SK-N-SH treated with all-trans-retinoic acid at 6 μM for 48 hours (cell line): ENCODE data around the gene SMIM29.

ENCODE experiments used
- ATAC-seq: fragments of 200-7000 bp; cut with Tn5 transposase; 3 replicates; pipeline ENCODE4 v1.9.1; 2020; ENCODE audit warnings: mild to moderate bottlenecking, moderate library complexity
- ARNTL ChIP-seq: fragments of 450-650 bp; formaldehyde crosslinking; IDR thresholded peaks from 2 replicates; pipeline ENCODE4 v1.5.0; 2020; ENCODE audit warnings: low read depth, mild to moderate bottlenecking, moderate library complexity, borderline replicate concordance
- BACH2 ChIP-seq: fragments of 250-450 bp; sonication (Bioruptor Pico); IDR thresholded peaks from 2 replicates; pipeline ENCODE4 v1.9.0; 2021; ENCODE audit warnings: mild to moderate bottlenecking, borderline replicate concordance
- CREB5 ChIP-seq: fragments of 250-450 bp; sonication (Bioruptor Pico); IDR thresholded peaks from 2 replicates; pipeline ENCODE4 v1.5.1; 2020; ENCODE audit warnings: low read depth, mild to moderate bottlenecking, moderate library complexity
- CSDC2 ChIP-seq: fragments of 250-450 bp; sonication (Bioruptor Pico); IDR thresholded peaks from 2 replicates; pipeline ENCODE4 v1.5.0; 2020; ENCODE audit warnings: mild to moderate bottlenecking, moderate library complexity
- CSRNP3 ChIP-seq: fragments of 250-450 bp; sonication (Bioruptor Pico); IDR thresholded peaks from 2 replicates; pipeline ENCODE4 v1.5.1; 2021; ENCODE audit warnings: mild to moderate bottlenecking, moderate library complexity
- ESRRG ChIP-seq: fragments of 250-450 bp; sonication (Bioruptor Pico); IDR thresholded peaks from 2 replicates; pipeline ENCODE4 v1.6.1; 2021; ENCODE audit warnings: mild to moderate bottlenecking
- GLIS3 ChIP-seq: fragments of 250-450 bp; sonication (Bioruptor Pico); IDR thresholded peaks from 2 replicates; pipeline ENCODE4 v1.5.0; 2020; ENCODE audit warnings: mild to moderate bottlenecking, moderate library complexity
- ISL1 ChIP-seq: fragments of 250-450 bp; sonication (Bioruptor Pico); IDR thresholded peaks from 2 replicates; pipeline ENCODE4 v2.1.2; 2022; ENCODE audit warnings: mild to moderate bottlenecking, moderate library complexity
- OSR1 ChIP-seq: fragments of 250-450 bp; sonication (Bioruptor Pico); IDR thresholded peaks from 2 replicates; pipeline ENCODE4 v1.8.0; 2022; ENCODE audit warnings: moderate library complexity, mild to moderate bottlenecking, inconsistent platforms
- POU6F1 ChIP-seq: fragments of 250-450 bp; sonication (Bioruptor Pico); IDR thresholded peaks from 2 replicates; pipeline ENCODE4 v1.8.0; 2021; ENCODE audit warnings: low read depth, mild to moderate bottlenecking, moderate library complexity, borderline replicate concordance
- PPARA ChIP-seq: fragments of 250-450 bp; sonication (Bioruptor Pico); IDR thresholded peaks from 2 replicates; pipeline ENCODE4 v1.5.0; 2020; ENCODE audit warnings: mild to moderate bottlenecking, borderline replicate concordance
- RARB ChIP-seq: fragments of 250-450 bp; sonication (Bioruptor Pico); IDR thresholded peaks from 2 replicates; pipeline ENCODE4 v1.8.0; 2021; ENCODE audit warnings: mild to moderate bottlenecking, moderate library complexity
- SNAI2 ChIP-seq: fragments of 250-450 bp; sonication (Bioruptor Pico); IDR thresholded peaks from 2 replicates; pipeline ENCODE4 v1.5.0; 2020; ENCODE audit warnings: mild to moderate bottlenecking, moderate library complexity
- TCF4 ChIP-seq: fragments of 250-450 bp; sonication (Bioruptor Pico); IDR thresholded peaks from 2 replicates; pipeline ENCODE4 v1.8.0; 2021; ENCODE audit warnings: mild to moderate bottlenecking, moderate library complexity, borderline replicate concordance
- TOX ChIP-seq: fragments of 250-450 bp; sonication (Bioruptor Pico); IDR thresholded peaks from 2 replicates; pipeline ENCODE4 v1.8.0; 2021; ENCODE audit warnings: mild to moderate bottlenecking, moderate library complexity, borderline replicate concordance
- TSHZ2 ChIP-seq: fragments of 250-450 bp; sonication (Bioruptor Pico); IDR thresholded peaks from 2 replicates; pipeline ENCODE4 v1.5.0; 2020; ENCODE audit warnings: mild to moderate bottlenecking, moderate library complexity
- ZC3H10 ChIP-seq: fragments of 250-450 bp; sonication (Bioruptor Pico); IDR thresholded peaks from 2 replicates; pipeline ENCODE4 v1.5.1; 2021; ENCODE audit warnings: mild to moderate bottlenecking, moderate library complexity
- ZFP3 ChIP-seq: fragments of 250-450 bp; sonication (Bioruptor Pico); IDR thresholded peaks from 2 replicates; pipeline ENCODE4 v1.5.0; 2020; ENCODE audit warnings: mild to moderate bottlenecking, moderate library complexity
- ZNF565 ChIP-seq: fragments of 450-650 bp; formaldehyde crosslinking; conservative IDR thresholded peaks from 2 replicates; pipeline ENCODE4 v1.5.0; 2020; ENCODE audit warnings: low read depth, mild to moderate bottlenecking, moderate library complexity
- ZNF70 ChIP-seq: fragments of 450-650 bp; formaldehyde crosslinking; IDR thresholded peaks from 2 replicates; pipeline ENCODE4 v1.5.0; 2020; ENCODE audit warnings: mild to moderate bottlenecking, moderate library complexity
- ZNF8 ChIP-seq: fragments of 450-650 bp; formaldehyde crosslinking; IDR thresholded peaks from 2 replicates; pipeline ENCODE4 v1.5.0; 2020; ENCODE audit warnings: mild to moderate bottlenecking, moderate library complexity

The SMIM29 gene

GRCh38 chr6:34225551-34225950 is 23.3 kb downstream of the SMIM29 start:
- no peak for ATAC-seq
- TF ChIP-seq RARB, result no peak
- TF ChIP-seq BACH2 (CRISPR knock-in tag), result no peak
- no peak for TF ChIP-seq TCF4 (CRISPR knock-in tag)
- TF ChIP-seq TOX, result no peak
- TF ChIP-seq ZNF565 (CRISPR knock-in tag), result no peak
- TF ChIP-seq POU6F1 (CRISPR knock-in tag), result no peak
- TF ChIP-seq ZNF70 (CRISPR knock-in tag), result no peak
- TF ChIP-seq CSRNP3, result no peak
- no peak for TF ChIP-seq ARNTL (CRISPR knock-in tag)
- TF ChIP-seq ZNF8, result no peak
- TF ChIP-seq GLIS3 (CRISPR knock-in tag), result no peak
- no peak for TF ChIP-seq SNAI2
- no peak for TF ChIP-seq ESRRG (CRISPR knock-in tag)
- TF ChIP-seq PPARA, result no peak
- no peak for TF ChIP-seq CSDC2
- TF ChIP-seq TSHZ2 (CRISPR knock-in tag), result no peak
- TF ChIP-seq ISL1 (CRISPR knock-in tag), result no peak
- TF ChIP-seq OSR1, result no peak
- TF ChIP-seq CREB5 (CRISPR knock-in tag), result no peak
- TF ChIP-seq, all 23 proteins: peak for 0

GRCh38 chr6:34223956-34224940 is 24.6 kb downstream of the SMIM29 start:
- TF ChIP-seq ISL1 (CRISPR knock-in tag) (no peak), ZNF565 (CRISPR knock-in tag) (no peak), POU6F1 (CRISPR knock-in tag) (no peak), ZFP3 (CRISPR knock-in tag) (no peak), ZC3H10 (no peak), ZNF8 (no peak)
- TF ChIP-seq, all 23 proteins: peak for 0
- ATAC-seq, result peak; percentile 91

- TF ChIP-seq TSHZ2 (CRISPR knock-in tag) (no peak), ESRRG (CRISPR knock-in tag) (no peak), OSR1 (no peak), TOX (no peak), BACH2 (CRISPR knock-in tag) (no peak), ZNF565 (CRISPR knock-in tag) (no peak), PPARA (no peak), SNAI2 (no peak), CREB5 (CRISPR knock-in tag) (no peak), ARNTL (CRISPR knock-in tag) (no peak), ZNF8 (no peak), GLIS3 (CRISPR knock-in tag) (no peak), CSDC2 (no peak)
- peak; percentile 69 for ATAC-seq
Observed at GRCh38 chr6:34223381-34223955, 25.3 kb downstream of the SMIM29 start.
